Measurements from ENCODE around the gene CAB39.
A peak's percentile ranks its signal among the peaks of the same experiment; 100 is the strongest.

Gene CAB39

GRCh38 chr2:230862292-230862691, 149.7 kb downstream of the CAB39 start:
- DNase-seq = no peak
- no peak for TF ChIP-seq POLR2A (IDR thresholded peaks at IDR 0.05; ENCODE audit: low read length)
- TF ChIP-seq GATA1 (IDR thresholded peaks at IDR 0.05; ENCODE audit: low read depth, low read length) = no peak

GRCh38 chr2:230863031-230863430, 150.4 kb downstream of the CAB39 start:
- TF ChIP-seq GATA1 (IDR thresholded peaks at IDR 0.05; ENCODE audit: low read depth, low read length) (no peak), POLR2A (IDR thresholded peaks at IDR 0.05; ENCODE audit: low read length) (no peak)
- DNase-seq = no peak

DNA sequence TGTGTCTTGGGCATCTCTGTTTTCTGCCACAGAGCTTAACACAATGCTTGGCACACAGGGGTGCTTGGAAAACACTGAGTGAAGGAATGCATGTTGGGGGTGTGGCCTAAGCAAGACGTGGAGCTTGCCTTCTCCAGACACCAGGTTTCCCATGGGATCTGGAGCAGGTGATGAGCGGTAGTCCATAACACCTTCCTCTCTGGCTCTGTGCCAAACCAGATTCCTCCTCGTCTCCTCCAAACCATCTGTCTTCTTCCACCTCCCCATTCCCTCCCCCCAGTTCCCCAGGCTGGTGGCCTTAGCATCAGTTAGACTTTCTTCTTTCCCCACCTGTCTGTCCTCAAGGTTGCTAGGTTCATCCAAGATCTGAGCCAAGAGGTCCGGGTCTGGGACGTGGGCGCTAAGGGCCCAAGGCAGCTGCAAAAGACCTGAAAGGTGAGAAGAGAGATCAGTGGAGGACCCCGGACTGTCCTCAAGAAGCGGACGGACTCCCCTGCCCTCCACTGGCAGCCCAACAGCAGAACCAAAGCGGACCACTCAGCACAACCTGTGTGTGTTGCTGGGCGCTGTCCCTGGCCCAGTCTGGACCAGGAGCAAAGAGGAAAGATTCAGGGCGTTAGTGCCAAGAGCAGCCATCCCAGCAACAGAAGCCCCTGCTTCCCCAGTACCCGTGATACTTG, 150.9 kb downstream of the CAB39 start:
- TF ChIP-seq POLR2A (IDR thresholded peaks at IDR 0.05; ENCODE audit: low read length) (no peak), GATA1 (IDR thresholded peaks at IDR 0.05; ENCODE audit: low read depth, low read length) (no peak)
- DNase-seq = no peak

GRCh38 chr2:230864122-230864604, 151.5 kb downstream of the CAB39 start:
- no peak for DNase-seq
- no peak for TF ChIP-seq POLR2A (IDR thresholded peaks at IDR 0.05; ENCODE audit: low read length)
- no peak for TF ChIP-seq GATA1 (IDR thresholded peaks at IDR 0.05; ENCODE audit: low read depth, low read length)

- peak; percentile 69 for DNase-seq
- TF ChIP-seq GATA1 (IDR thresholded peaks at IDR 0.05; ENCODE audit: low read depth, low read length) = no peak
Observed at GRCh38 chr2:230864605-230865306, 152.1 kb downstream of the CAB39 start, which contains the start of gene ITM2C. ITM2C (plus strand) TSS chr2:230864942; CDS start chr2:230865026, 84 bp downstream.

GRCh38 chr2:230865307-230865765, 152.7 kb downstream of the CAB39 start:
- TF ChIP-seq POLR2A (IDR thresholded peaks at IDR 0.05; ENCODE audit: low read length) (no peak), GATA1 (IDR thresholded peaks at IDR 0.05; ENCODE audit: low read depth, low read length) (no peak)
- DNase-seq = no peak

- TF ChIP-seq POLR2A (IDR thresholded peaks at IDR 0.05; ENCODE audit: low read length) (no peak), GATA1 (IDR thresholded peaks at IDR 0.05; ENCODE audit: low read depth, low read length) (no peak)
- DNase-seq = no peak
Observed at GRCh38 chr2:230865766-230866755, 153.4 kb downstream of the CAB39 start.

GRCh38 chr2:230866756-230867523, 154.3 kb downstream of the CAB39 start:
- DNase-seq = peak in 1 of 2 experiments; percentile 15

GRCh38 chr2:230868161-230868946, 155.7 kb downstream of the CAB39 start:
- TF ChIP-seq GATA1 (IDR thresholded peaks at IDR 0.05; ENCODE audit: low read depth, low read length) = no peak
- no peak for TF ChIP-seq POLR2A (IDR thresholded peaks at IDR 0.05; ENCODE audit: low read length)
- DNase-seq = no peak

More at GRCh38 chr2:230866756-230867523, 154.3 kb downstream of the CAB39 start:
- no peak for TF ChIP-seq GATA1 (IDR thresholded peaks at IDR 0.05; ENCODE audit: low read depth, low read length)
- no peak for TF ChIP-seq POLR2A (IDR thresholded peaks at IDR 0.05; ENCODE audit: low read length)

- no peak for DNase-seq
- TF ChIP-seq POLR2A (IDR thresholded peaks at IDR 0.05; ENCODE audit: low read length) = no peak
- TF ChIP-seq GATA1 (IDR thresholded peaks at IDR 0.05; ENCODE audit: low read depth, low read length) = no peak
Observed at GRCh38 chr2:230868947-230869913, 156.6 kb downstream of the CAB39 start.

GRCh38 chr2:230869914-230870543, 157.4 kb downstream of the CAB39 start:
- TF ChIP-seq GATA1 (IDR thresholded peaks at IDR 0.05; ENCODE audit: low read depth, low read length) = no peak
- no peak for TF ChIP-seq POLR2A (IDR thresholded peaks at IDR 0.05; ENCODE audit: low read length)
- DNase-seq = no peak
